Liver (tissue), 9 donors: ENCODE measurements around the gene CAPRIN2. TPM values are rescaled to one million over a fixed set of nuclear protein-coding genes. Genes with fewer than 3 reads are reported as not detected.

ENCODE experiments used
- DNase-seq: peaks from one replicate; pipeline ENCODE4 v3.0.0-alpha.2; 2017; ENCODE audit warnings: low spot score
- H3K27ac ChIP-seq, 2 donors: one replicate each; pipeline ENCODE4 v1.7.0; 2013; ENCODE audit warnings: inconsistent platforms in 2 of 2, low read length in 2 of 2, control low read depth in 1 of 2, low read depth in 1 of 2, mild to moderate bottlenecking in 1 of 2
- H3K27me3 ChIP-seq, 4 donors: one replicate each; pipeline versions ENCODE4 v1.6.1 to v1.7.0; 2013; ENCODE audit warnings: low read length in 3 of 4, inconsistent platforms in 1 of 4, mild to moderate bottlenecking in 1 of 4, moderate library complexity in 1 of 4; ENCODE audit not compliant: control insufficient read depth in 4 of 4, insufficient read depth in 4 of 4
- H3K36me3 ChIP-seq, 4 donors: one replicate each; pipeline versions ENCODE4 v1.6.1 to v1.7.0; 2013; ENCODE audit warnings: low read length in 3 of 4, mild to moderate bottlenecking in 3 of 4, low read depth in 1 of 4, moderate library complexity in 1 of 4; ENCODE audit not compliant: control insufficient read depth in 4 of 4, insufficient read depth in 3 of 4
- H3K4me1 ChIP-seq, 4 donors: one replicate each; pipeline versions ENCODE4 v1.6.1 to v1.7.0; 2013; ENCODE audit warnings: low read length in 3 of 4, mild to moderate bottlenecking in 3 of 4, moderate library complexity in 1 of 4; ENCODE audit not compliant: control insufficient read depth in 4 of 4, insufficient read depth in 4 of 4
- H3K4me3 ChIP-seq, 3 donors: one replicate each; pipeline versions ENCODE4 v1.6.1 to v1.7.0; 2013; ENCODE audit warnings: low read length in 3 of 3, control low read depth in 1 of 3, low read depth in 1 of 3, mild to moderate bottlenecking in 1 of 3
- H3K9ac ChIP-seq, 2 donors: one replicate each; pipeline ENCODE4 v1.7.0; 2013; ENCODE audit warnings: low read length in 2 of 2, mild to moderate bottlenecking in 2 of 2, moderate library complexity in 2 of 2, control low read depth in 1 of 2, low read depth in 1 of 2
- H3K9me3 ChIP-seq, 4 donors: one replicate each; pipeline versions ENCODE4 v1.6.1 to v1.7.0; 2013; ENCODE audit warnings: low read length in 3 of 4; ENCODE audit not compliant: control insufficient read depth in 4 of 4
- ATF3 ChIP-seq: IDR thresholded peaks from 2 replicates; pipeline ENCODE4 v1.6.1; 2016; ENCODE audit warnings: antibody characterized with exemption
- CTCF ChIP-seq: fragments of 150-350 bp; IDR thresholded peaks from 2 replicates; pipeline ENCODE4 v1.5.1; 2017; ENCODE audit warnings: improper control_type of control experiment, low read depth, low read length; ENCODE audit not compliant: missing input control
- EGR1 ChIP-seq, 2 donors: IDR thresholded peaks; 2 replicates each; pipeline ENCODE4 v1.6.1; 2016 to 2018; ENCODE audit warnings: antibody characterized with exemption in 2 of 2, low read depth in 2 of 2
- FOXA1 ChIP-seq: IDR thresholded peaks from 2 replicates; pipeline ENCODE4 v1.6.1; 2016; ENCODE audit warnings: antibody characterized with exemption
- FOXA2 ChIP-seq: IDR thresholded peaks from 2 replicates; pipeline ENCODE4 v1.6.1; 2016; ENCODE audit warnings: antibody characterized with exemption
- GABPA ChIP-seq, 2 donors: IDR thresholded peaks in 1 of 2; conservative IDR thresholded peaks in 1 of 2; 2 replicates each; pipeline ENCODE4 v1.6.1; 2016; ENCODE audit warnings: antibody characterized with exemption in 2 of 2, mild to moderate bottlenecking in 1 of 2, moderate library complexity in 1 of 2
- HNF4A ChIP-seq, 2 donors: conservative IDR thresholded peaks; 2 replicates each; pipeline ENCODE4 v1.6.1; 2016; ENCODE audit warnings: antibody characterized with exemption in 2 of 2, mild to moderate bottlenecking in 2 of 2
- HNF4G ChIP-seq: IDR thresholded peaks from 2 replicates; pipeline ENCODE4 v1.6.1; 2016; ENCODE audit warnings: antibody characterized with exemption
- JUND ChIP-seq, 2 donors: IDR thresholded peaks; 2 replicates each; pipeline ENCODE4 v1.6.1; 2016; ENCODE audit warnings: antibody characterized with exemption in 2 of 2
- MAX ChIP-seq: IDR thresholded peaks from 2 replicates; pipeline ENCODE4 v1.6.1; 2016; ENCODE audit warnings: antibody characterized with exemption
- NR2F2 ChIP-seq: IDR thresholded peaks from 2 replicates; pipeline ENCODE4 v1.6.1; 2016; ENCODE audit warnings: antibody characterized with exemption
- RAD21 ChIP-seq, 2 donors: IDR thresholded peaks; 2 replicates each; pipeline ENCODE4 v1.6.1; 2016; ENCODE audit warnings: antibody characterized with exemption in 2 of 2, mild to moderate bottlenecking in 2 of 2
- REST ChIP-seq: IDR thresholded peaks from 2 replicates; pipeline ENCODE4 v1.6.1; 2016; ENCODE audit warnings: antibody characterized with exemption, mild to moderate bottlenecking
- RXRA ChIP-seq, 2 donors: IDR thresholded peaks; 2 replicates each; pipeline ENCODE4 v1.6.1; 2017 to 2018; ENCODE audit warnings: antibody characterized with exemption in 2 of 2, mild to moderate bottlenecking in 1 of 2
- SP1 ChIP-seq: IDR thresholded peaks from 2 replicates; pipeline ENCODE4 v1.6.1; 2018; ENCODE audit warnings: antibody characterized with exemption, mild to moderate bottlenecking
- TAF1 ChIP-seq: conservative IDR thresholded peaks from 2 replicates; pipeline ENCODE4 v1.6.1; 2016; ENCODE audit warnings: antibody characterized with exemption, mild to moderate bottlenecking
- YY1 ChIP-seq: IDR thresholded peaks from 2 replicates; pipeline ENCODE4 v1.6.1; 2016; ENCODE audit warnings: antibody characterized with exemption, mild to moderate bottlenecking
- ZBTB33 ChIP-seq: IDR thresholded peaks from 2 replicates; pipeline ENCODE4 v1.6.1; 2016; ENCODE audit warnings: antibody characterized with exemption
- WGBS: extraction: QIAGEN DNeasy Blood & Tissue Kit; methylation state at CpG from one replicate; pipeline ENCODE4 v1.1.7; 2013; 5-methylcytosine and 5-hydroxymethylcytosine counted together
- polyA plus RNA-seq, 2 donors: library from polyadenylated mRNA; stranded (reverse) in 1 of 2; unstranded in 1 of 2; fragments of 200-250 nt in 1 of 2; fragments of >200 nt in 1 of 2; fragmentation: Nextera tagmentation in 1 of 2; extraction: Ambion mirVana in 1 of 2; gene quantifications; one replicate each; pipeline versions ENCODE4 v1.2.1 to v1.2.3, GENCODE V29; 2013 to 2015
- total RNA-seq, 2 donors: library from RNA; depleted of rRNA; stranded (reverse); fragments of >200 nt; gene quantifications; one replicate each; pipeline ENCODE4 v1.2.3, GENCODE V29; 2014
- donor health status: healthy.
- donor health status: healthy.
- donor health status: healthy.
- donor health status: healthy.
- donor health status: healthy.

The CAPRIN2 gene
- total and polyA plus RNA-seq, 4 donors: 4.6 to 14.8 (median 9.4) TPM

- Histone ChIP-seq H3K27ac (no peak overlapping the region), H3K9ac (no peak overlapping the region), H3K27me3 (no peaks in the 10 kb centered on the region), H3K4me3 (no peak overlapping the region), H3K9me3 (no peaks in the 10 kb centered on the region), H3K4me1 (peaks cover 0 to 2% (median 0%) of the 10 kb centered on the region in 4 donors), H3K36me3 (no peaks in the 10 kb centered on the region)
- 98% methylated on average over 2 of the region's 2 CpGs for WGBS
- TF ChIP-seq REST: no peak
- no peak for TF ChIP-seq HNF4A (conservative IDR thresholded peaks at IDR 0.05)
- no peak for TF ChIP-seq TAF1
- TF ChIP-seq FOXA1: no peak
- no peak for TF ChIP-seq ZBTB33
- TF ChIP-seq EGR1 (IDR thresholded peaks at IDR 0.05; ENCODE audit: low read depth in 2 of 2): no peak
- TF ChIP-seq ATF3: no peak
- TF ChIP-seq RAD21 (IDR thresholded peaks at IDR 0.05): no peak
- no peak for TF ChIP-seq SP1
- no peak for TF ChIP-seq CTCF
- TF ChIP-seq MAX: no peak
- no peak for TF ChIP-seq YY1
- no peak for TF ChIP-seq GABPA (IDR thresholded peaks at IDR 0.05 in 1 of 2, conservative IDR thresholded peaks at IDR 0.05 in 1 of 2)
- TF ChIP-seq NR2F2: no peak
- no peak for TF ChIP-seq FOXA2
- TF ChIP-seq HNF4G: no peak
- no peak for TF ChIP-seq JUND (IDR thresholded peaks at IDR 0.05)
- TF ChIP-seq RXRA (IDR thresholded peaks at IDR 0.05): no peak
- DNase-seq: no peak
Measured at GRCh38 chr12:30761730-30762129, 7.0 kb upstream of the CAPRIN2 start.
